Endothelial cell (in vitro differentiated cells): ENCODE data around the gene C6orf15. TPM values are rescaled to one million over a fixed set of nuclear protein-coding genes. Genes with fewer than 3 reads are reported as not detected.
A peak's percentile ranks its signal among the peaks of the same experiment; 100 is the strongest.

Experiments
- DNase-seq: peaks from one replicate; pipeline ENCODE4 v3.0.0; 2021; ENCODE audit warnings: low spot score
- H3K27ac Mint-ChIP-seq: one replicate; pipeline ENCODE4 v1.8.0; 2021; ENCODE audit warnings: mixed read lengths, inconsistent platforms; ENCODE audit not compliant: unreplicated experiment
- H3K27me3 Mint-ChIP-seq: one replicate; pipeline ENCODE4 v1.8.0; 2021; ENCODE audit warnings: mild to moderate bottlenecking, moderate library complexity, mixed read lengths, inconsistent platforms; ENCODE audit not compliant: unreplicated experiment
- H3K36me3 Mint-ChIP-seq: one replicate; pipeline ENCODE4 v1.8.0; 2021; ENCODE audit warnings: mild to moderate bottlenecking, low read depth, mixed read lengths, inconsistent platforms; ENCODE audit not compliant: unreplicated experiment
- H3K4me1 Mint-ChIP-seq: one replicate; pipeline ENCODE4 v1.8.0; 2021; ENCODE audit warnings: mild to moderate bottlenecking, mixed read lengths, inconsistent platforms; ENCODE audit not compliant: unreplicated experiment
- H3K4me3 Mint-ChIP-seq: one replicate; pipeline ENCODE4 v1.8.0; 2021; ENCODE audit warnings: mild to moderate bottlenecking, mixed read lengths, inconsistent platforms; ENCODE audit not compliant: unreplicated experiment
- H3K9me3 Mint-ChIP-seq: one replicate; pipeline ENCODE4 v1.8.0; 2021; ENCODE audit warnings: mixed read lengths, inconsistent platforms; ENCODE audit not compliant: unreplicated experiment
- total RNA-seq: library from RNA; stranded (reverse); fragmentation: NEBNext Ultra II Directional; extraction: Animal tissue kit (Norgen Biotek cat#: 25700); gene quantifications from one replicate; pipeline ENCODE4 v1.2.1, GENCODE V29; 2021; ENCODE audit not compliant: unreplicated experiment
- TF ChIP-seq, protein P1 (sequence below): fragments of 200-600 bp; sonication (generic); IDR thresholded peaks from one replicate; pipeline ENCODE4 v1.5.0; 2021; ENCODE audit warnings: antibody characterized with exemption; ENCODE audit not compliant: unreplicated experiment

Gene C6orf15
- total RNA-seq, 1 donor from 2014 or later: not detected

DNA sequence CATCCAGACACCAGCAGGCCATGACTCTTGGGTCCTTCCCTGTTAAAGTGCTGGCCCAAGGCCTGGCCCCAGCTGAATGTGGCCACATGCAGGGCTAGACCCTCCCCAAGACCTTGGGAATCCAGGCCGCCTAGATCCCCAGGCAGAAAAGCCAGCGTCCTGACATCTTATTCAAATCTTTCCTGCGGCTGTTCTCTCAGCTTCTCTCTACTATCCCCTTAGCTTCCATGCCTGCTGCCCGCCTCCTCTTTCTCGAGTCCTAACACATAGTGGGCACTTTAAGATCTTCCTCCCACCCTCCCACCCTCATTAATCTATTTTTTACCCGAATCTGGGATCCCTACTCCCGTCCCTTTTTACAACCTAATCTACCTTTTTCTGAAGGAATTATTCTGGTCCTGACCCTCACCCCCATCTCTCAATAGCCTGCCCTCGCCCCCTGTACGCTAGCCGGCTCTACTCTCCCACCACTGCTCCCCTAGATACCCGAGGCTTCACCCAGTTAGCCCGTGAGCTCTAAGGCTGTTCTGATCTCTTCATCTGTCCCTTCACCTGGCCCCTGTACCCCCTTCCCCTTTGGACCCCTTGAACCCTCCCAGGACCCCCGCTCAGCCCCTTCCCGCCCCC, 45.3 kb upstream of the C6orf15 start, which contains the start of gene CCHCR1:
CCHCR1 (minus strand) TSS at position 290 of the 627 bp plus-strand sequence; CDS start at position 88, 202 bp downstream.
- DNase-seq: no peak
- H3K4me3 Mint-ChIP-seq: peak within 1 kb of the TSS; percentile 97
- no peaks in the 10 kb centered on the region for H3K9me3 Mint-ChIP-seq

GRCh38 chr6:31156641-31157040, 44.3 kb upstream of the C6orf15 start:
- TF ChIP-seq, protein P1, sequence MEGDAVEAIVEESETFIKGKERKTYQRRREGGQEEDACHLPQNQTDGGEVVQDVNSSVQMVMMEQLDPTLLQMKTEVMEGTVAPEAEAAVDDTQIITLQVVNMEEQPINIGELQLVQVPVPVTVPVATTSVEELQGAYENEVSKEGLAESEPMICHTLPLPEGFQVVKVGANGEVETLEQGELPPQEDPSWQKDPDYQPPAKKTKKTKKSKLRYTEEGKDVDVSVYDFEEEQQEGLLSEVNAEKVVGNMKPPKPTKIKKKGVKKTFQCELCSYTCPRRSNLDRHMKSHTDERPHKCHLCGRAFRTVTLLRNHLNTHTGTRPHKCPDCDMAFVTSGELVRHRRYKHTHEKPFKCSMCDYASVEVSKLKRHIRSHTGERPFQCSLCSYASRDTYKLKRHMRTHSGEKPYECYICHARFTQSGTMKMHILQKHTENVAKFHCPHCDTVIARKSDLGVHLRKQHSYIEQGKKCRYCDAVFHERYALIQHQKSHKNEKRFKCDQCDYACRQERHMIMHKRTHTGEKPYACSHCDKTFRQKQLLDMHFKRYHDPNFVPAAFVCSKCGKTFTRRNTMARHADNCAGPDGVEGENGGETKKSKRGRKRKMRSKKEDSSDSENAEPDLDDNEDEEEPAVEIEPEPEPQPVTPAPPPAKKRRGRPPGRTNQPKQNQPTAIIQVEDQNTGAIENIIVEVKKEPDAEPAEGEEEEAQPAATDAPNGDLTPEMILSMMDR: no peak
- peaks cover 2% of the 10 kb centered on the region for H3K4me1 Mint-ChIP-seq
- peaks cover 4% of the 10 kb centered on the region for H3K27me3 Mint-ChIP-seq
- no peak overlapping the region for H3K4me3 Mint-ChIP-seq
- DNase-seq: no peak
- H3K36me3 Mint-ChIP-seq: peaks cover 4% of the 10 kb centered on the region
- H3K9me3 Mint-ChIP-seq: no peaks in the 10 kb centered on the region
- no peak overlapping the region for H3K27ac Mint-ChIP-seq

More for the DNA sequence above, 45.3 kb upstream of the C6orf15 start, which contains the start of gene CCHCR1:
- peaks cover 3% of the 10 kb centered on the region for H3K36me3 Mint-ChIP-seq
- peaks cover 4% of the 10 kb centered on the region for H3K27me3 Mint-ChIP-seq
- peak within 1 kb of the TSS; percentile 92 for H3K27ac Mint-ChIP-seq
- TF ChIP-seq, protein P1: no peak
- H3K4me1 Mint-ChIP-seq: peaks cover 2% of the 10 kb centered on the region

DNA sequence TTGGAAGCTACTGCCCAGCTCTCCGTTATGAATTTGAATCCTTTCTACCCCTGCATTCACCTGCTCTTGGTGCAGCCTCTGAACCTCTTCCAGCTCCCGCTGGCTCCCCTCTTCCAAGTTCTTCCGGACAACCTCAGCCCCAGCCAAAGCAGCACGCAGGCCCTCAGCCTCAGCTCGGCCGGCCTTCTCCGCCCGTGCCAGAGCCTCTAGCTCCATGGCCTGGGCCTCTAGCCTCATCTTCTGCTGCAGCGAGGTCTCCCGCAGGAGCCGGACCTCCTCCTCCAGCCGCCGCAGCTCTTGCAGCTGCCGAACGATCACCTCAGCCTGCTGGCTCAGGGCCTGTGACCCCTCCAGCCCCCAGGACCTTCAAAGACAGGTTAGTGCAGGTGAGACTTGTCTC, 42.1 kb upstream of the C6orf15 start:
- Mint-ChIP-seq H3K27me3 (peaks cover 4% of the 10 kb centered on the region), H3K36me3 (peaks cover 7% of the 10 kb centered on the region)
- TF ChIP-seq, protein P1: no peak

DNA sequence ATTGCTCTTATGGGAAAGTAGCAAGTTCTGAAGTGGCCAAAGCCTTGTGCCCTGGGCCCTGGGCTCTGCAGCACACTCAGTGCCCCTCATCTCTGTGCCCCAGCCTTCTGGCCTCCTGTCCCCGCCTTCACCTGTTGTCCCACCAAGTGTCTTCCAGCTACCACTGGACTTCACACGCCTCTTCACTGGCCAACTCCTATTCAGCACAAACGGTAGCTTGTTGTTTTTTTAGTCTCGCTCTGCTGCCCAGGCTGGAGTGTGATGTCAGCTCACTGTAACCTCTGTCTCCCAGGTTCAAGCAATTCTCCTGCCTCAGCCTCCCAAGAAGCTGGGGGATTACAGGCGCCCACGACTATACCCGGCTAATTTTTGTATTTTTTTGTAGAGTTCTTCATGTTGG, 40.4 kb upstream of the C6orf15 start:
- H3K36me3 Mint-ChIP-seq: peaks cover 7% of the 10 kb centered on the region
- no peak overlapping the region for H3K4me3 Mint-ChIP-seq
- no peaks in the 10 kb centered on the region for H3K4me1 Mint-ChIP-seq
- peaks cover 4% of the 10 kb centered on the region for H3K27me3 Mint-ChIP-seq
- no peak overlapping the region for H3K27ac Mint-ChIP-seq
- TF ChIP-seq, protein P1: no peak
- H3K9me3 Mint-ChIP-seq: no peaks in the 10 kb centered on the region
- no peak for DNase-seq

More for the DNA sequence above, 42.1 kb upstream of the C6orf15 start:
- no peak for DNase-seq
- no peaks in the 10 kb centered on the region for H3K9me3 Mint-ChIP-seq
- no peak overlapping the region for H3K4me3 Mint-ChIP-seq
- H3K27ac Mint-ChIP-seq: no peak overlapping the region
- peaks cover 2% of the 10 kb centered on the region for H3K4me1 Mint-ChIP-seq

GRCh38 chr6:31149827-31150447, 37.6 kb upstream of the C6orf15 start:
- H3K27ac Mint-ChIP-seq: no peak overlapping the region
- no peak overlapping the region for H3K4me3 Mint-ChIP-seq
- DNase-seq: no peak
- TF ChIP-seq, protein P1: no peak
- H3K9me3 Mint-ChIP-seq: no peaks in the 10 kb centered on the region
- peaks cover 2% of the 10 kb centered on the region for H3K27me3 Mint-ChIP-seq
- H3K4me1 Mint-ChIP-seq: no peaks in the 10 kb centered on the region
- H3K36me3 Mint-ChIP-seq: peaks cover 11% of the 10 kb centered on the region
